ENCODE measurements around the gene CAV1. TPM values are rescaled to one million over a fixed set of nuclear protein-coding genes. Genes with fewer than 3 reads are reported as not detected.

The CAV1 gene
- polyA plus RNA-seq, 1 donor from 2014 or later: not detected

- Histone ChIP-seq H3K4me2 (ENCODE audit: low read length) (no peak overlapping the region), H3K79me2 (replicated peaks; ENCODE audit: insufficient read depth, low read length) (no peaks in the 10 kb centered on the region), H3K36me3 (ENCODE audit: insufficient read depth, low read length) (no peaks in the 10 kb centered on the region), H3K9ac (ENCODE audit: low read length) (no peak overlapping the region), H3K27me3 (ENCODE audit: insufficient read depth, low read depth, low read length) (no peaks in the 10 kb centered on the region), H3K4me3 (ENCODE audit: low read length) (no peak overlapping the region), H2AFZ (ENCODE audit: low read depth, low read length) (no peak overlapping the region), H3K9me2 (ENCODE audit: insufficient read depth, low read length) (no peaks in the 10 kb centered on the region), H3K27ac (ENCODE audit: low read length) (no peak overlapping the region), H3K9me3 (ENCODE audit: low read length) (no peaks in the 10 kb centered on the region), H3F3A (ENCODE audit: insufficient read depth, low read length, poor library complexity, severe bottlenecking) (no peaks in the 10 kb centered on the region), H4K20me1 (ENCODE audit: insufficient read depth) (no peaks in the 10 kb centered on the region)
- TF ChIP-seq MXI1 (conservative IDR thresholded peaks at IDR 0.05; ENCODE audit: poor library complexity, severe bottlenecking) (no peak), TAF1 (IDR thresholded peaks at IDR 0.05; ENCODE audit: low read depth) (no peak), REST (IDR thresholded peaks at IDR 0.05; ENCODE audit: borderline replicate concordance) (no peak), CTCF (IDR thresholded peaks at IDR 0.05; ENCODE audit: poor library complexity, severe bottlenecking) (no peak), POLR2AphosphoS5 (IDR thresholded peaks at IDR 0.05) (no peak), EZH2 (IDR thresholded peaks at IDR 0.05; ENCODE audit: borderline replicate concordance, insufficient read depth, low read length, poor library complexity, severe bottlenecking) (no peak), EP300 (conservative IDR thresholded peaks at IDR 0.05; ENCODE audit: poor library complexity, severe bottlenecking) (no peak), RAD21 (conservative IDR thresholded peaks at IDR 0.05) (no peak)
Measured at GRCh38 chr7:116546916-116547315, 22.1 kb downstream of the CAV1 start.

- no peaks in the 10 kb centered on the region for H3K9me2 ChIP-seq (ENCODE audit: insufficient read depth, low read length)
- no peak overlapping the region for H3K4me2 ChIP-seq (ENCODE audit: low read length)
- no peaks in the 10 kb centered on the region for H4K20me1 ChIP-seq (ENCODE audit: insufficient read depth)
- no peaks in the 10 kb centered on the region for H3K9me3 ChIP-seq (ENCODE audit: low read length)
- no peak overlapping the region for H3K27ac ChIP-seq (ENCODE audit: low read length)
- no peak overlapping the region for H3K4me3 ChIP-seq (ENCODE audit: low read length)
- no peaks in the 10 kb centered on the region for H3F3A ChIP-seq (ENCODE audit: insufficient read depth, low read length, poor library complexity, severe bottlenecking)
- TF ChIP-seq REST (IDR thresholded peaks at IDR 0.05; ENCODE audit: borderline replicate concordance): no peak
- TF ChIP-seq RAD21 (conservative IDR thresholded peaks at IDR 0.05): no peak
- H3K36me3 ChIP-seq (ENCODE audit: insufficient read depth, low read length): no peaks in the 10 kb centered on the region
- H2AFZ ChIP-seq (ENCODE audit: low read depth, low read length): no peak overlapping the region
- H3K9ac ChIP-seq (ENCODE audit: low read length): no peak overlapping the region
- no peaks in the 10 kb centered on the region for H3K27me3 ChIP-seq (ENCODE audit: insufficient read depth, low read depth, low read length)
- H3K79me2 ChIP-seq (replicated peaks; ENCODE audit: insufficient read depth, low read length): no peaks in the 10 kb centered on the region
Measured at GRCh38 chr7:116547347-116547746, 22.5 kb downstream of the CAV1 start.
